ENCODE measurements around the gene CTRL. TPM values are rescaled to one million over a fixed set of nuclear protein-coding genes. Genes with fewer than 3 reads are reported as not detected.
A peak's percentile ranks its signal among the peaks of the same experiment; 100 is the strongest.

The CTRL gene
- total RNA-seq, 1 donor from 2014 or later = 0.96 TPM

DNA sequence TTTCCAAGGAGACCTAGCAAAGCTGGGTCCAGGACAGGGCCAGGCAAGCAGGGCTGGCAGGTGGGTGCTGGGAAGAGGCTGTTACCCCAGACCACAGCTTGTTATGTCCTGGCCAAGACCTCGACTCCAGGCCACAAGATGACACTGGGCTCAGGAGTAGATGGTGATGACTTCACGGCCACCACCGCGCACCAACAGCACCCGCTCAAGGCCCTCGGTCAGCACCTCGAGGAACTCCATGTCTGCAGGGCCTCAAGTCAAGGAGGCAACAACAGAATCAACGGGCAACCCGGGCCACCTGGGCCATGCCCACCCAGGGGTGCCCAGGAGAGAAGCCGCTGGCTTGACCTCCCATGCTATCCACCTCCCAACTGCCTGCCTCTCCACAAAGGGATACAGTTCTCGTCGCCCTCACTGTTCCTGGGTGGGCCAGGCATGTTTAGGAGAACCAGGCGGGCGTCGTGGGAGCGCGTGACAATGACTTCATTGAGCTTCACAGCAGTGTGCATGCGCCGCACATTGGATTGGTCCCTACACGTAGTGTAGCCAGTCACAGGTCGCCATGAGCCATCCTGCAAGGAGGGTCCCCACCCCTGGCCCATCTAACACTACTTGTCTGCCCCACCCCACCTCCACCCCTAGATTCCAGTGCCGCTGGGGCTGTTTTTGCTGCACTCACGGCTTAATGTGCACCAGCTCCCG, 13.2 kb upstream of the CTRL start:
- no peak for ATAC-seq
- Histone ChIP-seq H3K36me3 (peaks cover 75% of the 10 kb centered on the region), H3K4me3 (no peak overlapping the region), H3K27ac (peak overlapping the region; percentile 51), H3K27me3 (no peaks in the 10 kb centered on the region), H3K9me3 (no peaks in the 10 kb centered on the region), H3K4me1 (peaks cover 9% of the 10 kb centered on the region)
- DNase-seq = no peak
- TF ChIP-seq, protein P1, sequence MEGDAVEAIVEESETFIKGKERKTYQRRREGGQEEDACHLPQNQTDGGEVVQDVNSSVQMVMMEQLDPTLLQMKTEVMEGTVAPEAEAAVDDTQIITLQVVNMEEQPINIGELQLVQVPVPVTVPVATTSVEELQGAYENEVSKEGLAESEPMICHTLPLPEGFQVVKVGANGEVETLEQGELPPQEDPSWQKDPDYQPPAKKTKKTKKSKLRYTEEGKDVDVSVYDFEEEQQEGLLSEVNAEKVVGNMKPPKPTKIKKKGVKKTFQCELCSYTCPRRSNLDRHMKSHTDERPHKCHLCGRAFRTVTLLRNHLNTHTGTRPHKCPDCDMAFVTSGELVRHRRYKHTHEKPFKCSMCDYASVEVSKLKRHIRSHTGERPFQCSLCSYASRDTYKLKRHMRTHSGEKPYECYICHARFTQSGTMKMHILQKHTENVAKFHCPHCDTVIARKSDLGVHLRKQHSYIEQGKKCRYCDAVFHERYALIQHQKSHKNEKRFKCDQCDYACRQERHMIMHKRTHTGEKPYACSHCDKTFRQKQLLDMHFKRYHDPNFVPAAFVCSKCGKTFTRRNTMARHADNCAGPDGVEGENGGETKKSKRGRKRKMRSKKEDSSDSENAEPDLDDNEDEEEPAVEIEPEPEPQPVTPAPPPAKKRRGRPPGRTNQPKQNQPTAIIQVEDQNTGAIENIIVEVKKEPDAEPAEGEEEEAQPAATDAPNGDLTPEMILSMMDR (IDR thresholded peaks at IDR 0.05) = no peak
- intact Hi-C loops (cut with DNase I) = no loop called here

DNA sequence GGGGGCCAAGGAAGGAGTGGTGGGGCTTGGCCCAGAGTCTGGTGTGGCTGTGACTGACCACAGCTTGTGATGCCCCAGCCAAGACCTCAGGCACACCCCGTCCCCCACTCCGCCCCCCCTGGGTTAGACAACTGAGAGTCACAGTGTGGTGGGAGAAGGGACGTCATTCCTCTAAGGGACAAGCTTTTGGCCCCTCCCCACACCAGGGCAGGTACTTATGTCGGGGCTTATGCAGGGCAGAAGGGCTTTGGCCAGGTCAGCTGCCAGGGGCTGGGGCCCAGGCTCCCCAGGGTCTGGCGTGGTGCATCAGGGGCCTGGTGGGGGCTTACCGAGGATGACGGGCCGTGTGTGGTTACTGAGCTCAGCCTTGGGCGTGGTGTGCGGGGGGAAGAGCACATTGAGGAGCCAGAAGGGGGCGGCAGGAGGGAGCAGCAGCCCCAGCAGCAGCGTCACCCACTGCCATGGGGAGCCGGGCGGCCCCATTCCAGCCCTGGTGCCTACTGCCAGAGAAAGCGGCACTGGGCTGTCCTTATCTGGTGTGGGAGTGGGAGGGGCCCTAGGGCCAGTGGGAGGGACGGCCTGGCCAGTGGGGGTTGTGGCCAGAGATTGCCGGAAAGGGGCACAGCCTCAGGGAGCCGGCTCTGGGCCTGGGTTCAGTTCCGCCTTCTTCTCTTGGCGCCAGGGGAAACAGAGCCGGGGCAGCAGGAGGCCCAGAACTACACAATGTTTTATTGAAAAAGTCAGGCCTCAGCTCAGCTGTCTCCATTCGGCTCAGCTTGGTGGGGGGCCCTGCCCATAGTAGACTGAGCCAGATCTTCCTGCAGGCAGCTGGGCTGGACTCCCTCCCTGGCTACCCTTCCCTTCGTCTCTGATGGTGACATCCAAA, 12.2 kb upstream of the CTRL start, which contains the start of gene LCAT:
TSS of gene LCAT (minus strand) at position 502 of the 886 bp plus-strand sequence. CDS start at position 483, 19 bp downstream.
- Histone ChIP-seq H3K36me3 (peaks cover 70% of the 10 kb centered on the region), H3K4me3 (no peak within 1 kb of the TSS)
- no peak for DNase-seq

DNA sequence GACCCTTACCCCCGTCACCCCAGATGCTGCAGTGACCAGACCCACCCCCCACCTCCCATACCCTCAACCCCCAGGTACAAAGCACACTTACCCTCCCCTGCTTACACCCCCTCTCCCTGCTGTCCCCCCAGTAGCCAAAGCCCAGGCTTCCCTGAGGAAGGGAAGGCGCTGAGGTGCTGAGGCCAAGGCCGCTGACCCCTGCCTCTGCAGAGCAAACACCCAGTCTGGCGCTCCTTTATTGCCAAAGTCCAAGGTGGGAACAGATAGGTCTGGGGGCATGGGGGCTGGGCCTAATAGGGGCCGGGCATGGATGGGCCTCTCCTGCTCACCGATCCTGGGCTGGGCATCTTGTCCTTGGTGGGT, 11.6 kb upstream of the CTRL start:
- TF ChIP-seq, protein P1 (IDR thresholded peaks at IDR 0.05) = no peak
- peaks cover 64% of the 10 kb centered on the region for H3K36me3 ChIP-seq

More for the DNA sequence above, 12.2 kb upstream of the CTRL start, which contains the start of gene LCAT:
- H3K9me3 ChIP-seq = no peaks in the 10 kb centered on the region
- TF ChIP-seq, protein P1 (IDR thresholded peaks at IDR 0.05) = no peak
- peak within 1 kb of the TSS; percentile 51 for H3K27ac ChIP-seq
- H3K27me3 ChIP-seq = no peaks in the 10 kb centered on the region
- peak; percentile 15 for ATAC-seq
- peaks cover 9% of the 10 kb centered on the region for H3K4me1 ChIP-seq
- intact Hi-C loops (cut with DNase I) = no loop called here

DNA sequence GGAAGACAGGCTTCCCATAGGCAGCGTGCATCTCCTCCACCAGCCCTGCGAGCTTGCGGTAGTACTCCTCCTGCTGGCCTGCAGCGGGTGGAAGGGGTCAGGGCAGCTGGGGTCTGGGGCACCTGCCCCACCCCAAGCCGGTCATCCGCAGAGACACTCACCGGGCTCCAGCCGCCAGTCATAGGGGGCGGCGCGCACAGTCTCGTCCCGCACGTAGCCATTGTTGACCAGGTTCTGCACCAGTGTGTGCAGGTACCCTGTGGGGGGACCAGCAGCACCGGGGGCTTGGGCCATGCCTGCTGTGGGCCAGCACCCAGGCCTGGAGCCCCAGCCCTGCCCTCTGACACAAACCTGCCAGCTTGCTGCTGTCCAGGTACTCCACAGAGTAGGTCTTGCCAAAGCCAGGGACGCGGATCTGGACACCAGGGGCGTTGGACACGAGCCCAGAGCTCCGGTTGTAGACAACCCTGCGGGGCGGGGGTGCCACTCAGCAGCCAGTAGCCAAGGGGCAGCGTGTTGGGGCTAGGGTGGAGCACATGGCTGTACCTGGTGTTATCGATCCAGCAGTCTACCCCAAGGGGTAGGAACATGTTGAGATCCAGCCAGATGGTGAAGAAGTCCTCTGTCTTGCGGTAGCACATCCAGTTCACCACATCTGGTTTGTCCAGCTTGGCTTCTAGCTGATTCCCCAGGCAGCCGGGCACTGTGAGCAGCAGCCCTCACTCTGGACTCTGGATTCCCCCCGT, 11.0 kb upstream of the CTRL start:
- ATAC-seq (no peak), DNase-seq (no peak)
- TF ChIP-seq, protein P1 (IDR thresholded peaks at IDR 0.05) = no peak
- H3K4me1 ChIP-seq = peaks cover 11% of the 10 kb centered on the region
- no peak overlapping the region for H3K27ac ChIP-seq
- H3K27me3 ChIP-seq = no peaks in the 10 kb centered on the region
- H3K9me3 ChIP-seq = no peaks in the 10 kb centered on the region
- peaks cover 59% of the 10 kb centered on the region for H3K36me3 ChIP-seq
- H3K4me3 ChIP-seq = no peak overlapping the region
- intact Hi-C loops (cut with DNase I) = no loop called here

More for the DNA sequence above, 11.6 kb upstream of the CTRL start:
- no peak overlapping the region for H3K4me3 ChIP-seq
- no peaks in the 10 kb centered on the region for H3K9me3 ChIP-seq
- intact Hi-C loops (cut with DNase I) = no loop called here
- no peaks in the 10 kb centered on the region for H3K27me3 ChIP-seq
- peaks cover 9% of the 10 kb centered on the region for H3K4me1 ChIP-seq
- ATAC-seq (no peak), DNase-seq (no peak)
- no peak overlapping the region for H3K27ac ChIP-seq

DNA sequence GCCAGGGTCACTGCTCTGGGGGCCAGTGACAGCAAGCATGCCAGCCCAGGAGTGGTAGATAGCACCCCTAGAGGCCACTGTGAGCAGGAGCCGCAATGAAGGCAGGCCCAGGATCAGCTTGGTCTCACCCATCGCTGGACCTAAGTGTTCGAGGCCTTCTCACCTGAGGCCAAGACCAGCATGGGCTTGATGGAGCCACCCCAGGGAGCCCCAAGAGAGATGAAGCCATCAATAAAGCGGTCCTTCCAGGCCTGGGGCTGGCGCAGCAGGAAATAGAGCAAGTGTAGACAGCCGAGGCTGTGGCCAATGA, 10.5 kb upstream of the CTRL start:
- peak; percentile 58 for ATAC-seq
- H3K27me3 ChIP-seq = no peaks in the 10 kb centered on the region
- H3K9me3 ChIP-seq = no peaks in the 10 kb centered on the region
- TF ChIP-seq, protein P1 (IDR thresholded peaks at IDR 0.05) = peak; percentile 61
- H3K4me1 ChIP-seq = peaks cover 16% of the 10 kb centered on the region
- no peak overlapping the region for H3K27ac ChIP-seq
- DNase-seq = no peak
- intact Hi-C loops (cut with DNase I) = no loop called here
- H3K4me3 ChIP-seq = no peak overlapping the region
- H3K36me3 ChIP-seq = peaks cover 53% of the 10 kb centered on the region
